HEK293T (cell line): Measurements from ENCODE around the gene TMC3.

Experiments used
- ELF4 ChIP-seq: fragments of 450-650 bp; IDR thresholded peaks from 2 replicates; pipeline ENCODE4 v1.6.1; 2017; ENCODE audit warnings: antibody characterized with exemption
- ZNF384 ChIP-seq: fragments of 450-650 bp; IDR thresholded peaks from 2 replicates; pipeline ENCODE4 v1.6.1; 2016

- no peak for TF ChIP-seq ELF4
- TF ChIP-seq ZNF384: no peak
Observed at GRCh38 chr15:81357180-81357686, 16.8 kb downstream of the TMC3 start.
